ENCODE measurements around the gene ARF3.

ARF3 gene

DNA sequence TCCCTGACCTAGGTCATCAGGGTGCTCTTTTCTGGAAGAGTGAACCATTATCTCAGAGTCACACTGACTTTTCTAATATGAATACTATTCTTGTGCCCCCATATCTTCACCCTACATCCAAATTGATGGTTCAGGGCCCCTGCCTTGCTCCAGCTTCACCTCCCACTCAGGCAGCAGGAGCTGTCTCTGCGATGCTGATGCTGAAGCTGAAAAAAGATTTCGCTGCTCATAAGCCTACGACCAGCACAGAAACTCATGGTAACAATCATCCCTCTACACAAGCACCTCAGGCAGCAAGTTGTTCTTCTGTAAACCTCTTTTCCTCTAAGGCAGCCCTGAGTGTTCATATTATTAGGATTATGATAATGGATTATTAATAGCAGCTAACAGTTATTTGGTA is 3.2 kb downstream of the ARF3 start:
- no peak overlapping the region for H3K4me3 ChIP-seq (ENCODE audit: low read depth, low read length)
- TF ChIP-seq, protein P1, sequence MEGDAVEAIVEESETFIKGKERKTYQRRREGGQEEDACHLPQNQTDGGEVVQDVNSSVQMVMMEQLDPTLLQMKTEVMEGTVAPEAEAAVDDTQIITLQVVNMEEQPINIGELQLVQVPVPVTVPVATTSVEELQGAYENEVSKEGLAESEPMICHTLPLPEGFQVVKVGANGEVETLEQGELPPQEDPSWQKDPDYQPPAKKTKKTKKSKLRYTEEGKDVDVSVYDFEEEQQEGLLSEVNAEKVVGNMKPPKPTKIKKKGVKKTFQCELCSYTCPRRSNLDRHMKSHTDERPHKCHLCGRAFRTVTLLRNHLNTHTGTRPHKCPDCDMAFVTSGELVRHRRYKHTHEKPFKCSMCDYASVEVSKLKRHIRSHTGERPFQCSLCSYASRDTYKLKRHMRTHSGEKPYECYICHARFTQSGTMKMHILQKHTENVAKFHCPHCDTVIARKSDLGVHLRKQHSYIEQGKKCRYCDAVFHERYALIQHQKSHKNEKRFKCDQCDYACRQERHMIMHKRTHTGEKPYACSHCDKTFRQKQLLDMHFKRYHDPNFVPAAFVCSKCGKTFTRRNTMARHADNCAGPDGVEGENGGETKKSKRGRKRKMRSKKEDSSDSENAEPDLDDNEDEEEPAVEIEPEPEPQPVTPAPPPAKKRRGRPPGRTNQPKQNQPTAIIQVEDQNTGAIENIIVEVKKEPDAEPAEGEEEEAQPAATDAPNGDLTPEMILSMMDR (IDR thresholded peaks at IDR 0.05; ENCODE audit: low read depth, low read length, missing control alignments) = no peak
- DNase-seq (ENCODE audit: low read depth) = no peak

DNA sequence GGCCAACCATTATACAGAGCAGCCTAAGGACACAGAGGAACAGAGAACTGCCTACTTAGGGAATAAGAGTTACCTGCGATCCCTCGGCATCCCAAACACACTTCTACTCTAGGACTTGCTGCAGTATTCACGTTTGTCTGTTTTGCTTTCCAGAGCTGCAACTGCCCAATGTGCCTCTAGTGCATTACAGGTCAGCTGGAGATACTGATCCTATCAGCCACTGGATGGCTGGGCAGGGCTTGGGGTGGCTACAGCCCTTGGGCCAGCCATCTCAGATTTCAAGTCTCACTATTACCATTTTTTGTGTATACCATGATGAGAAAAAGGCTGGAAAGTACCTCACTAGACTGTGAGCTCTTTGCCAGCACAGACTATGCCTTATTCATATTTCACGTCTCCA is 4.6 kb downstream of the ARF3 start:
- DNase-seq (ENCODE audit: low read depth) = no peak
- TF ChIP-seq, protein P1 (IDR thresholded peaks at IDR 0.05; ENCODE audit: low read depth, low read length, missing control alignments) = no peak
- no peak overlapping the region for H3K4me3 ChIP-seq (ENCODE audit: low read depth, low read length)

- DNase-seq (ENCODE audit: low read depth) = no peak
- TF ChIP-seq, protein P1 (IDR thresholded peaks at IDR 0.05; ENCODE audit: low read depth, low read length, missing control alignments) = no peak
- H3K4me3 ChIP-seq (ENCODE audit: low read depth, low read length) = no peak overlapping the region
These were observed 9.6 kb downstream of the ARF3 start for GRCh38 chr12:48947727-48948126.

GRCh38 chr12:48946943-48947342 is 10.3 kb downstream of the ARF3 start:
- no peak for DNase-seq (ENCODE audit: low read depth)
- TF ChIP-seq, protein P1 (IDR thresholded peaks at IDR 0.05; ENCODE audit: low read depth, low read length, missing control alignments) = no peak
- no peak overlapping the region for H3K4me3 ChIP-seq (ENCODE audit: low read depth, low read length)

- no peak for DNase-seq (ENCODE audit: low read depth)
- H3K4me3 ChIP-seq (ENCODE audit: low read depth, low read length) = no peak overlapping the region
- TF ChIP-seq, protein P1 (IDR thresholded peaks at IDR 0.05; ENCODE audit: low read depth, low read length, missing control alignments) = no peak
These were observed 11.1 kb downstream of the ARF3 start for GRCh38 chr12:48946205-48946604.

DNA sequence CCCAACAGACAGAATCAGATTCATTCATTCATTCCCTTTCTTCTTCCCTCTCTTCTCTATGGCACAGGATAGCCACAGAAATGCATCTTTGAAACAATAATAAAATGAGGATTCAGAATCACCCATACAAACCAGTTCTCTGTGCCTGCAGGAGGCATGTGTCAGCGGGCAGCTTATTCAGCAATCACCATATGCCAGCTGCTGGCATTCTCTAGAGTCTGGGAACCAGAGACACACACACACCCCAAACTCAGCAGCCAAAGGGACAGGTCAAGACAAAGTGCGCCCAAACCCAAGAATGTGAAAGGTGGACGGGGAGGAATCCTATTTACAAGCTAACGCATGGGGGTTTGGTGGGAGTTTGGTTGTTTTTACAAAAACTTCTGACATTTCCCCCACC is 14.1 kb downstream of the ARF3 start:
- DNase-seq (ENCODE audit: low read depth) = no peak
- H3K4me3 ChIP-seq (ENCODE audit: low read depth, low read length) = no peak overlapping the region
- TF ChIP-seq, protein P1 (IDR thresholded peaks at IDR 0.05; ENCODE audit: low read depth, low read length, missing control alignments) = no peak

DNA sequence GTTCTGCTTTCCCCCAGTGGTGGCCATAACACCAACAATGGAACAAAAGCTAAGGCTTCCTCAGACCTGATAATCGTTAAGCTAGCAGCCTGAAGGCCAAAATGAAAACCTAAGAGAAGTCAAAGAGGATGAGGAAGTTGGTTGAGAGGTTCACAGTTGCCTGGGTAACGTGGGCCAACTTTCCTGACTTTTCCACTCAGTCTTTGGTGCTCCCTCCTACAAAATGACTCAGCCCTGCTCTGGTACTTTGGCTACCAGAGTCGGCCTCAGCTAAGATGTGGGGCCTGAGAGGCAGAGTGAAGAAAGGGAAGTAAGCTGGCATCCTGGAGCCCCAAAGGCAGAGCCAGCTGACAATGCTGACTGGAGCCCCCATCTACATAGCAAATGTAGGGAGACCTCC is 17.1 kb downstream of the ARF3 start:
- DNase-seq (ENCODE audit: low read depth) = no peak
- TF ChIP-seq, protein P1 (IDR thresholded peaks at IDR 0.05; ENCODE audit: low read depth, low read length, missing control alignments) = no peak

More for the DNA sequence above, 17.1 kb downstream of the ARF3 start:
- H3K4me3 ChIP-seq (ENCODE audit: low read depth, low read length) = no peak overlapping the region

Data from GM12864 (cell line).